Measurements from ENCODE around the gene C2orf78.

Gene C2orf78

GRCh38 chr2:73837847-73838585 is 54.0 kb downstream of the C2orf78 start:
- no peak for DNase-seq (ENCODE audit: low read depth in 2 of 2)

GRCh38 chr2:73838889-73839534 is 55.0 kb downstream of the C2orf78 start:
- no peak for DNase-seq (ENCODE audit: low read depth in 2 of 2)

GRCh38 chr2:73839653-73840411 is 55.8 kb downstream of the C2orf78 start:
- DNase-seq (ENCODE audit: low read depth in 2 of 2), result no peak

DNA sequence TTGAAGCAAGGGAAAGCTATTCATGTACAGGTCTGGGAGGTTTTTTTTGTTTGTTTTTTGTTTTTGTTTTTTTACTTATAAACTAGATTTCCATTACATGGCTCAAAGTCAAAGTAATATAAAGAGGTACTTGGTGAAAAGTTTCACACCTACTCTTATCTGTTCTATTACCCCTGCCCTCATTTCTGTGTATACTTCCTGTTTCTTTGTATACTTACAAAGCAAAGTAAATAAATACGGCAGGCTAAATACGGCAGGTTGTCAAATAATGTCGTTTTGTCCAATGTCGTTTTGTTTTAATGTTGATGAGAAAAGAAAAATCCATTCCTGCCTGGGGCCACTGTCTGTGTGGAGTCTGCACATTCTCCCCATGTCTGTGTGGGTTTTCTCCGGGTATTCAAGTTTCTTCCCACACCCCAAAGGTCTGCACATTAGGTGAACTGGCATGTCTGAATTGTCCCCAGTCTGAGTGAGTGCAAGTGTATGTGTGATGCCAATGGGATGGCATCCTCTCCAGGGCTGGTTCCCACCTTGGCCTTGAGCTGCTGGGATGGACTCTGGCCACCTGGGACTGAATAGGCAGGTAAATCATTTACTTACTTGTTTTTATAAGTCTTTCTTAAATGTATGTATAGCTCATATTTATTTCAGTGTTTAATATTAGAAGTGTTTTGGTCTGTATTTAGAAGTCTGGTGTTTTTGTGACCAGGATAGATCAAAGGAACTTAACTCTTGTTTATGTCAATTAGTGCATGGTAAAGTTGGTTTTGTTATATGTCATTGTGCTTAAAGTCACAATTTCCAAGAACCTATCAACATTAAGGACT is 58.1 kb downstream of the C2orf78 start:
- no peak for DNase-seq (ENCODE audit: low read depth in 2 of 2)

- no peak for DNase-seq (ENCODE audit: low read depth in 2 of 2)
Observed at GRCh38 chr2:73842739-73843019, 58.7 kb downstream of the C2orf78 start.

GRCh38 chr2:73844087-73844486 is 60.1 kb downstream of the C2orf78 start:
- no peak for DNase-seq (ENCODE audit: low read depth in 2 of 2)

DNA sequence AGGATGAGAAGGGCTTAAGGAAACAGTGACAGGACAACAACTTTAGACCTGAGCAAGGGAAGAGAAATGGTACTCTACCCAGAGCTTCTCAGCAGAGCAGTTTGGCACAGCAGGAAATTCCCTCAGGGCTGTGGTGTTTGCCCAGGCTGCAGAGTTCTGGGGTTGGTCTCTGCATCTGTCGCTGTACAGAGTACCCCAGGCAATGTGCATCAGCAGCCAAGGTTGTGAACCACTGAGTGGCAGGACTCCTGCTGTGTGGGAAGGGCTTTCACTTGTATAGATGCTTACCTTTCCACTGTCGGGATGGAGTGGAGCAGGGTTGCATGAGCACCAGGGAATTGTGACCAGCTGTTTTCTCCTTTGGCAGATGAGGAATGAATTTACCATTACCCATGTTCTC is 66.0 kb downstream of the C2orf78 start:
- no peak for DNase-seq (ENCODE audit: low read depth in 2 of 2)

- no peak for DNase-seq (ENCODE audit: low read depth in 2 of 2)
Observed at GRCh38 chr2:73851274-73851673, 67.3 kb downstream of the C2orf78 start.

DNA sequence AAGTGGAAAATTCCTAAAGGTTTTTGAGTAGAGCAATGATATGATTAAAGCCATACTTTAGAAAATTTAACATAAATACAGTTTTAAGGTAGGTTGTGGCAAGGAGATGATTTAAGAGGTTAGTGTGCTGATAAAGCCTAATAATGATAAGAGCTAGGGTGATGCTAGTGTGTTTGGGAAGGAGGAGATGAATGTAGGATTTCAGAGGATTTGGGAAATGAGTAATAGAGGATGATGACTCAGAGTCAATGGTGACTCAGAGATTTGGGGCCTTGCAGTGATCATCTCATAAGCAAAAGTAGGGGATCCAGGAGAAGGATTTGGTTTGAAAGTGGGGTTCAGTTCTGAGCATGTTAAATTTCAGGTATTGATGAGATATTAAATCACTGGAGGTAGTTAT is 68.0 kb downstream of the C2orf78 start:
- no peak for DNase-seq (ENCODE audit: low read depth in 2 of 2)

- DNase-seq (ENCODE audit: low read depth in 2 of 2), result no peak
Observed at GRCh38 chr2:73855526-73855925, 71.5 kb downstream of the C2orf78 start.

DNA sequence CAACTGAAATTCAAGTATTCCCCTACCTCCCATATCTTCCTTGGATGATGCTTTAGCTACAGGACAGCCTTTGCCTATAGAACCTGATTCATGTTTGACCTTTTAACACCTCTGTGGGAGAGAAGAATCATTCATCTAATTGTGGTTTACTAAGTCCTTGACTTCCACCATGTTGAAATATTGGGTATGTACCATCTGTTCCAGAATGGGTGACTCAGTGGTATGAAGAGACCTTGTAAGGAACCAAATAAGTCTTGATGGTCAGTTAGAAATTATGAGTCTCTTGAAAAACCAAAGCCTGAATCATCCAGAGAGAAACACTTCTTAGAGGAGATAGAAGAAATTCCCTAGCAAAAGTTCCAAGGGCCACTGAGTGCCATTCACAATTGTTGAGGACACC is 72.2 kb downstream of the C2orf78 start:
- DNase-seq (ENCODE audit: low read depth in 2 of 2), result no peak

DNA sequence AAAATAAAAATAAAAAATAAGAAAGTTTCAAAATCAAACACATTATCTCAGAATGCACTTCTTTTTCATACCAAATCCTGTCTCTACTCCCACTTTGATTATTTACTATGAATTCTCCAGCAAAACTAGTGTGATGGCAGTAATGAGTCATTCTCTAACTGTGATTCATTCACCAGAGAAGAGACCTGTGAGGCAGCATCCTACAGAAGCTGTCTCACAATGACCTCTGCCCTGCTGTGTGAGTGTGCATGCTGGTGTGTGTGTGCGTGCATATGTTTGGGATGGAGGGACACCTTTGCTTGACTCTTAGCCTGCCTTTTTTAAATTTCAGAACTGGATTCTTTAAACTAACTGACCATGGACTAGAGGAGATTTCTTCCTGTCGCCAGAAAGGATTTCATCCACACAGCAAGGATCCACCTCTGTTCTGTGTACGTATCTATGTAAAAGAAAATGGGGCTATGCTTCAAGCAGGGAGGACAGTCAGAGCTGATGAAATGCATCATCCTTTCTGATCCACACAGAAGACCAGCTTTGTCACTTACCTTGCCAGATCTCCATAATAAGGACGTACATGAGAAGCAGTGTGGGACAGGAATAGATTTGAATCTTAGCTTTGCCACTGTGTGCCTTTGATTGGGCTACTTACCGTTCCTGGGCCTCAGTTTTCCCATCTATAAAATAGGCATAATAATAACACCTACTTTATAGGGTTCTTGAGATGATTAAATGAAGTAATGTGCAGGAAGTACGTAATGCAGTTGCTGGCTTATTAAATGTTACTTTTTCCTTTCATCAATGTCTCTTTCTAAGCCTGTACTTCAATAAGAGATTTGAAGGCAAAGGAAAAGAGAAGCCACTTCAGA is 76.0 kb downstream of the C2orf78 start:
- DNase-seq (ENCODE audit: low read depth in 2 of 2), result no peak

DNA sequence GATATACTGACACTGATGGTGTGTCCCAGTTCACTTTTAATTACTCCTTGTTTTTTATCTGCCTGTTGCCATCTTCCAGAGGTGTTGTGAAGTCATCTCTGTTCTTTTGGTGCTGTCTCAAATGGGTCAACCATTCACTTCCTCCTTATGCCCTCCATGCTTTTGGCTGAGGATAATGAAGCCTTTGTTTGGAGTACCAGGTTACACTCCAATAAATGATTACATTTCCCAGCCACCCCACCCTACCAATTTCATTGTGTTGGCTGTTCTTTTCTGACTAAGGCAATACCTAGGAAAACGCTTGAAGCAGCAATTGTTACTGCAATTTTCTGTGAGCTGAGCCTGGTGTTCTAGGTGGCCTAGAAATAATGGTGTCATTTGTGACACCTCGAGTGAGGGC is 79.0 kb downstream of the C2orf78 start:
- no peak for DNase-seq (ENCODE audit: low read depth in 2 of 2)
